RPMI8226 (cell line): Measurements from ENCODE around the gene ACTN4.

Experiments
- DNase-seq: peaks from one replicate; pipeline ENCODE4 v3.0.0-alpha.2; 2015

Gene ACTN4

DNA sequence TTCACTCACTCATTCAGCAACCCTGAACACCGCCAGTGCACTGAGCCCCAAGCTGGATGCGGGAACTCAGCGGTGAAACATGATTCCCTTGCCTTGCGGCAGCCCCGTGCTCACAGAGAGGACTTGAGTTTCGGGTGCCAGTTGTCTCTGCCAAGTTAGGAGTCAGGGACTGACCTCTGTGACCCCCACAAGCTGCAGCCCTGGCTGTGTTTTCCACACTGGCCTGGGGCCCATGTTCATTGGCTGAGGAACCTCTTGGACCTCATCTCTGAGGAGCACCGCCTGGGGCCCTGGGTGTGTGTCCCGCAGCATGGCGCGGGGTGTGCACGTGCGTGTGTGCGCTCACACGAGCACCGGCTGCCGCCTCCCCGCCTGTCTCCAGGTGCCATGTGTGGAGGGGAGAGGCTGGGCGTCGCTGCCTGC lies 65.8 kb downstream of the ACTN4 start:
- DNase-seq, result no peak

DNA sequence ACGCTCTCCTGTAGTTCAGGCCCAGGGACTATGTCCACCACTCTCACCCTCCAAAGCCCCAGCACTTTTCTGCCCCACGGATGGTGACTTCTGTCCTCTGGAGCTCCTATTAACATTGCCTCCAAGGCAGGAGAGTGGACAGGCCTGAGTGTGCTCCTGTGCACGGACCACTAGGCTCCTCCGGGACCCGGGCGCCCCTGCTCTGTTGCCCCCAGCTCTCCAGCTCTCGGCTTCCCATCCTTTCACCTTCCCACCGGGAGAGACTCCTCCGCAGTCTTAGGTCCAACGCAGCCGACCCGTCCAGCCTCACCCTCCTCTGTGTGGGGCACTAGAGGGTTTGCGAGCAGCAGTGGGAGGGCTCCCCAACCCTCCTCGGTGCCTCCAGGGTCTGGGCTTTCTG lies 66.4 kb downstream of the ACTN4 start:
- DNase-seq, result no peak

DNA sequence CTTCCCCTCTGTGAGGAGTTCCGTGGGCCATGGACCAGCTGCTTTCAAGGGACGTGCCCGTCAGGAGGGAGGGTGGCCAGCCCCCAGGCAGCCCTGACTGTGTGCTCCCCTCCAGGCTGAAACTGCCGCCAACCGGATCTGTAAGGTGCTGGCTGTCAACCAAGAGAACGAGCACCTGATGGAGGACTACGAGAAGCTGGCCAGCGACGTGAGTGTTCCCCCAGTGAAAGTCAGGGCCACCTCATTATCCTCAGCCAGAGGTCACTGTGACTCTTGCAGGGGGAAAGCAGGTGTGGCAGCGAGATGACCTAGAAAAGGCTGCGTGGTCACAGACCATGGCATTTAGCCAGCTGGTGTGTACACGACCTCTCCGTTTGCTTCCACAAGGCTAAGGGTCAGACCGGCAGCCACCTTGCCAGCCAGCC lies 66.9 kb downstream of the ACTN4 start:
- DNase-seq, result no peak

DNA sequence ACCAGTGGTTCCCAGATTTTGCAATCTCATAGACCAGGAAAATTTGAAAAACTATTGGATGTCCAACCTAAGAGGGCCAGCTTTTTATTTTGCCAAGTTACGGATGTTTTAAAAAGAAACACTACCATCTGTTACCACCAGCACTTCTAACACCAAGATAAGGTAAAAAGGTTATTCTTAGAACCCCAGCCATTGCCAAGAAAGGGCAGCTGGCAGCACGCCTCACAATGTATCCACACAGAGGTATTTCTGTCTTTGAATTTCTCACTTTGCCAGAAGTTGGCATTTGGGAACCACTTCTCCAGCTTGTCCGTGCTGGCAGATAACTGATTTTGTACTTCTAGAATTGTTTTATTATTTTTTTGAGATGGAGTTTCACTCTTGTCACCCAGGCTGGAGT lies 68.1 kb downstream of the ACTN4 start:
- no peak for DNase-seq

DNA sequence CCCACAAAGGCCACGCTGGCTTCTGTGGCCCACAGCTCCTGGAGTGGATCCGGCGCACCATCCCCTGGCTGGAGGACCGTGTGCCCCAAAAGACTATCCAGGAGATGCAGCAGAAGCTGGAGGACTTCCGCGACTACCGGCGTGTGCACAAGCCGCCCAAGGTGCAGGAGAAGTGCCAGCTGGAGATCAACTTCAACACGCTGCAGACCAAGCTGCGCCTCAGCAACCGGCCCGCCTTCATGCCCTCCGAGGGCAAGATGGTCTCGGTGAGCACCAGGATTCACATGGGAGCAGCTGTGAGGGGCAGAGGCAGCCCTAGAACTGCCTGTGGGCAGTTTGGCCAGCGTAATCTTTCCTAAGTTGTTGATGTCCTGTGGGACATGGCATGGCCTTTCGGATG lies 69.6 kb downstream of the ACTN4 start:
- DNase-seq, result no peak

DNA sequence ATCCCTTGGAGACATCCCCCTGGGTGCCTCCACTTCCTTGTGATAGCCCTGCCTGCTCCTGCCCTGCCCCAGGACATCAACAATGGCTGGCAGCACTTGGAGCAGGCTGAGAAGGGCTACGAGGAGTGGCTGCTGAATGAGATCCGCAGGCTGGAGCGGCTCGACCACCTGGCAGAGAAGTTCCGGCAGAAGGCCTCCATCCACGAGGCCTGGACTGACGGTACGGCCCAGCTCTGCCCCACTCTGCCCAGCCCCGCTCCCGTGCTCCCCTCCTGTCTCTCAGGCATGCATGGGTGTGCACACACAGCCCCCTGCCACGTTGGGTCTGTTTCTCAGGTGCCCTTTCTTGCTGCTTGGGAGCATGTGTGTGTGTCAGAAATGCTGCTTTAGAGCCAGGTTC lies 70.4 kb downstream of the ACTN4 start:
- no peak for DNase-seq

DNA sequence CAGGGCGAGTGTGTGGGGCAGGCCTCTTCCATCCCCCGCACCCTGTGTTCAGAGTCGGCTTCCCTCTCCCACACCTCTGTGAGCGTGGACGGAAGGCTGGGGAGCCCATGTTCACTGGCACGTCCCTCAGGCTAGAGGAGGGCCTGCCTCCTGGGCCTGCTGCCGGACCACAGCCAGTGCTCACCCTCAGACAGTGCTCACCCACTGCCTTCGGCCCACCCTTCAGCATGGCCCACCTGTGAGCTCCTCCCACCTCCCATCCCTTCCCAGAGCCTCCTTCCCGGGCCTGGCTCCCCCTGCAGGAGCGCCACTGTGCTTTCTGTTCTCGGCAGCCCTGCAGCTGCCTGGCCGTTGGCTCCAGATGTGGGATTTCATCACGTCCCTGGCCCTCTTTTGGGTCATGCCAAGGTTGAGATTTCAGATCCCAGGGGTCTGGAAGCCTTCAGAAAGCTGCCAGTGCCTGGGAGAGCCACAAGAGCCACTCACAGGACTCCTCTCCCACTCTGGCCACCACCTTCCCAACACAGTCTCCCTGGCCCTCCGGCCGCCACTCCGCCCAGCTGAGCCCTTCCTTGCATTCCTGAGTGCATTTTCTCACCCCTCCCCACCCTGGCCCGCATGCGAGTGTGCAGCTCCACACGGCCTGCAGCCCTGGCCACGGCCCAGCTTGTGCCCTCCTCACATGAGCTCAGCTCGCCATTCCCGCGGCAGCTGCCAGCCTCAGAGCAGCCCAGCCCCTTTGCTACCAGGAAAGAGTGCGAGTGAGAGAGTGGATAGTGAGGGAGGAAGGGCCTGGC lies 71.5 kb downstream of the ACTN4 start:
- DNase-seq, result no peak

DNA sequence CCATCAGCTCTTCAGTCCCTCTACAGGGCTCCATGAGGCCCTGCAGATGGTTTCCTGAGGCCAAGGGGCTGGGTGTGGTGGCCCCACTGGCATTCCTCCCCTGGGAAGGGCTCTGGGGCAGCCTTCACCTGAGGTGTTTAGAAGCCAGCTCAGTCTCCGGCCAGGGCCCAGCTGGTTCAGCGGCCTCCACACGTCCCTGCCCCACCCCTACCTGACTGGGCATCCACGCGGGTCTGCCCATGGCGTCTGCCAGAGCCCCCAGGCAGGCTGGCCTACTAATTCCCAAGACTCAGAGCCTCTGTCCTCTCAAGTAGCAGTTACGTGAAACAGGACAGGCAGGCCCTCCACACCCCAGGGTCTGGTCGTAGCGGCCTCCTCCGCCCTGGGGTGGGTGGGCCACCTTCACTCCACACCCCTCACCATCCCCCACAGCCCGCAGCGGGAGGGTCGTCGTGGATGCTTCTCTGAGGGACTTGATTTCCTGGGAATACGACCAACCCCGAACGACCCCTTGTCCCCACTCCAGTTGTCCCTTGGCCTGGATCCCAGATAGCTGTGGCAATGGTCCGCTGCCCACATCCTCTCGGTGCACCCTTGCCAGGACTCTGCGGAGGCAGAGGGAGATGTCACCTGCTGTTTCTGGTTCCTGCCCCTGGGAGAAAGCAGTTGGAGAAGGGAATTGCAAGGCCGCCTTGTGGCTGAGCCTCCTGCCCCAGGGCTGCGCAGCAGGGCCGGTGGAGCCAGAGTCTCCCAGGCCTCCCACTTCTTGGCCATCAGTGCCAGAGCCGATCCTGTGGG lies 72.5 kb downstream of the ACTN4 start:
- DNase-seq, result no peak

DNA sequence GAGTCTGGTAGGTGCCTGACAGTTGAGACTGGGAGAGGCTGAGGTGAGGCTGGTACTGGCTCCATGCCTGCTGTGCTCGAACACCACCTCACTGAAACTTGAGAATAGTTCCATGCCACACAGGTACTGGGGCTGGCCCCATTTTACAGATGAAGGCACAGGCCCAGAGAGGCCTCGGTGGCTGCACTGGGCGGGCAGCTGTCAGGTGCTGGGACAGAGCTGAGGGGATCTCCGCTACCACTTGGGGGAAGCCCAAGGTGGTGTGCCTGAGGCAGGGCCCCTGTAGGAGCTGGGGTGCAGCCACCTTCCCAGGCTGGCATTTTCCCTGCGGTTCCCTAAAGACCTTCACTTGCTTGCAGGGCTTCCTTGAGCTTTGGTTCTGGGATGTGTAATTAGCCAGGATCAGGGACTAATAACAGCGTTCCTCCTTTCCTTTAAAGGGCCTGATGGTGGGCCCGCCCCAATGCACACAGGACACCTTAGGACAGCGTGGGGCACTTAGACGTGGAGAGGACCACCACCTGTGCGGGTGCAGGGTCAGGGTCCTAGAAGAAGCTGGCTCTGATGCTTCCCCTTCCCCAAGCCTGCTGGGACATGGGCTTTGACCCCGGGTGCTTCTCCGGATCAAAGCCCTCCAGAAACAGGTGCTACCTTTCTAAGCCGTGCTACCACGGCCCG lies 73.2 kb downstream of the ACTN4 start:
- DNase-seq, result no peak

DNA sequence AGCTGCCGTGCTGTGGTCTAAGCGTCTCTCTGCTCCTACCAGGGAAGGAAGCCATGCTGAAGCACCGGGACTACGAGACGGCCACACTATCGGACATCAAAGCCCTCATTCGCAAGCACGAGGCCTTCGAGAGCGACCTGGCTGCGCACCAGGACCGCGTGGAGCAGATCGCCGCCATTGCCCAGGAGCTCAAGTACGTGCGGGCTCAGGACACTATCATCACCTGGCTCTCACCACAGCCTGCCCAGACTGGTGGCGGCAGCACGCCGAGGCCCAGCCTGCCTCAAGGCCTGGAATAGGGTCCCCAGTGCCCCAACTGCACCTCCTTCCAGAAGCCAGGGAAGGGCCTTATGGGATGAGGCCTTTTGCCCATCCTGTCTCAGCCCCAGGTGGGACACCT lies 74.0 kb downstream of the ACTN4 start:
- DNase-seq, result no peak

DNA sequence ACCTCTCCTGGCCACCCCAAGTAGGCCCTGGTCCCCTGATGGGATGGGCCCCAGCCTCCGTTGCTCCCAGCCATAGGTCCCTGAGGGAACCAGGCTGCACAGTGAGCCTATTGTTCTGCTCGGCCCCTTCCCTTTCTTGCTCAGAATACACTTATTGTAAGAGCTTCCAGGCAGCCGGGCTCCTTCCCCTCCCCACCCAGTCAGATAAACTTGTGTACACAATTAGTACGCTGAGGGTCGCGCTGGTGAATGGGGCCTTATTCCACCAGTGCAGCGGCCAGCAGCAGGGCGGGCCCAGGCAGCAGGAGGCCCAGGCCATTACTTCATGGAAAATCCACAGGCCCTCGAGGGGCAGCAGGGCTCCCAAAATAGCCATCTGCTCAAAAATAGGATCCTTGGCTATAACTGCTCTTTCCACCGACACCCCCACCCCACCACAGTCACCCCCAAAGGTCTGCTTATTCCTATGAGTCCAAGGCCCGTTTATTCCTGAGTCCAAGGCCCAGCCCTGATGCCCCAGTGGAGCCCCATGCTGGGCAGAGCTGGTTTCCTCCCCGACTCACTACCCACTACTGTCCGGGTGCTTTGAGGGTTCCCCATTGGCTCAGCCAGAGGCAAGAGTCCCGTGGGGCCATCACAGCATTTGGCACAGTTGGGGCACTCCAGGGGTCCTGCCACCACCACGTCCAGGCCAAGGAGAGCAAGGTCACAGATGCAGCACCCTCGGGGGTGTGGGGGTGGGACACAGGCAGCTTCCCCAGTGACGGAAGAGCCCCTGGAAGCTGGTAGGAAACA lies 74.7 kb downstream of the ACTN4 start:
- DNase-seq, result no peak

DNA sequence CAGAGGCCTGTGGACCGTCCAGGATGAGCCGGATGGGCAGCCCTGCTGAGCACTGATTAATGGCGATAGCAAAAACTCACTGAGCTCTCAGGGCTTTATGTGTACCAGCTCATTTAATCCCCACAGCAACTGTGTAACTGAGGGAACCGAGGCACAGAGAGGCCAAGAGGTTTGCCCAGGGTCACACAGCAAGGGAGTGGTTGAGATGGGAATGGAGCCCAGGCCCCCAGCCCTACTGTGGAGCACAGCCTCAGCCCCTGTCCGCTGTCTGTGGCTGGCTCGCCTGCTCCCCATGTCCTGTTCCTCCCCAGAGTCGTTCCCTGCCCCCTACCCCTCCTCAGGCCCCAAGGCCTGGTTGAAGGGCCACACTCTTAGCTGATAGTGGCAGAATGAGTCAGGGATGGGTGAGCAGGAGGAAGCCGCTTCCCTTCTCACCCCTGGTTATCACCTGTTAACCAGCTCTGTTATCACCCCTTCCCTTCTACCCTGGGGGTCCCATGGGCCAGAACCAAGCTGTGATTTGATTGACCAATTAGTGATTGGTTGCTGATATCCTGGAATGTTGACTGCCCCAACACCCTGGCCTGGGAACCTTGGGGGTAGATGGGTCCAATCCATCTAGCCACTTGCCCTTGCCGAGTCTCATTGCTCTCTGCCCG lies 75.6 kb downstream of the ACTN4 start:
- DNase-seq, result no peak

DNA sequence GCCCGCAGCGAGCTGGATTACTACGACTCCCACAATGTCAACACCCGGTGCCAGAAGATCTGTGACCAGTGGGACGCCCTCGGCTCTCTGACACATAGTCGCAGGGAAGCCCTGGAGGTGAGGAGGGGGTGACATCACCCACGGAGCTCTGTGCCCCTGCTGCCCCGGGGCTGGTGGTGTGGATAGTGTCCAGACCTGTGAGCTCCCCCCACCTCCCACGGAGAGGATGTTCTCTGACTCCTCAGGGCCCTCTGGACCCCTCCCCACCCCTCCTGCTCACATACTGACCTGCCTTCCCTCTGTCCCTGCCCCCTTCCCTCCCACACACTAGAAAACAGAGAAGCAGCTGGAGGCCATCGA lies 76.1 kb downstream of the ACTN4 start:
- no peak for DNase-seq

DNA sequence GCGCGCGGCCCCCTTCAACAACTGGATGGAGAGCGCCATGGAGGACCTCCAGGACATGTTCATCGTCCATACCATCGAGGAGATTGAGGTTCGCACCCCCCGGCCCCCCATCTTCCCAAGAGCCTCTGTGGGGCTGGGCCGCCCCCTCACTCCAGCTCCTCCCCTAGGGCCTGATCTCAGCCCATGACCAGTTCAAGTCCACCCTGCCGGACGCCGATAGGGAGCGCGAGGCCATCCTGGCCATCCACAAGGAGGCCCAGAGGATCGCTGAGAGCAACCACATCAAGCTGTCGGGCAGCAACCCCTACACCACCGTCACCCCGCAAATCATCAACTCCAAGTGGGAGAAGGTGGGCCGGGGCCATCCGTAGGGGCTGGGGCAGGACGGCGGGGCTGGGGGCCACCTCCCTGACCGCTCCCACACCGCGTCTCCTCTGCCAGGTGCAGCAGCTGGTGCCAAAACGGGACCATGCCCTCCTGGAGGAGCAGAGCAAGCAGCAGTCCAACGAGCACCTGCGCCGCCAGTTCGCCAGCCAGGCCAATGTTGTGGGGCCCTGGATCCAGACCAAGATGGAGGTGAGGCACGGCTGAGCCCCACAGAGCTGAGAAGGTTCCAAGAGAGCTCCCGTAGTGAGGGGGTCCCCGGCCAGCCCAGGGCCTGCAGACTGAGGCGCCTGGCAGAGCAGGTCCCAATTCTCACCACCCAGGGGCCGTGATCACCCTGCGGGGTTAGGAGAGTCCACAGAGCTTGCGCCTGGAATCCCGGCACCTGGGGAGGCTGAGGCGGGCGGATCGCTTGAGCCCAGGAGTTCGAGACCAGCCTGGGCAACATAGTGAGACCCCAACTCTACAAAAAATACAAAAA lies 76.8 kb downstream of the ACTN4 start:
- no peak for DNase-seq

DNA sequence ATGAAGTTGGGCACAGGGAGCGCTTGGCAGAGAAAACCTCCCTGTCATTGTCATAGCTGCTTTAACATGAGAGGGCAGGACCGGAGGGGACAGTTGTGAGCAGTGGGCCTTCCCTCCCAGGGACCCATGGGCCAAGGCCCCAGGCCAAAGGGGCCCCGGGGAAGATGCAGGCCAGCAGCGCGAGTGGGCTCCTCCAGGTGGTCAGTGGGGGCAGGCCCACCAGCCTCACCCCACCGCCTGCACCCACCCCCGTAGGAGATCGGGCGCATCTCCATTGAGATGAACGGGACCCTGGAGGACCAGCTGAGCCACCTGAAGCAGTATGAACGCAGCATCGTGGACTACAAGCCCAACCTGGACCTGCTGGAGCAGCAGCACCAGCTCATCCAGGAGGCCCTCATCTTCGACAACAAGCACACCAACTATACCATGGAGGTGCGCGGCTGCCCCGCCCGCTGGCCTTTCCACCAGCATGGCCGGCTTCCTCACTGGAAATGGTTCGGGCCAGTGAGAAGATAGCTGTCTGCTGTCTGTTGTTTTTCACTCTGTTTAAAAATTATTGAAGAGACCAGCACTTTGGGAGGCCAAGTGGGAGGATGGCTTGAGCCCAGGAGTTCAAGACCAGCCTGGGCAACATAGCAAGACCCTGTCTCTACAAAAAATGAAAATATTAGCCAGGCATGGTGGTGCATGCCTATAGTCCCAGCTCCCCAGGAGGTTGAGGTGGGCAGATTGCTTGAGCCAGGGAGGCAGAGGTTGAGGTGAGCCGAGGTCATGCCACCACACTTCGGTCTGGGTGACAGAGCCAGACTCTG lies 78.2 kb downstream of the ACTN4 start:
- DNase-seq, result no peak

DNA sequence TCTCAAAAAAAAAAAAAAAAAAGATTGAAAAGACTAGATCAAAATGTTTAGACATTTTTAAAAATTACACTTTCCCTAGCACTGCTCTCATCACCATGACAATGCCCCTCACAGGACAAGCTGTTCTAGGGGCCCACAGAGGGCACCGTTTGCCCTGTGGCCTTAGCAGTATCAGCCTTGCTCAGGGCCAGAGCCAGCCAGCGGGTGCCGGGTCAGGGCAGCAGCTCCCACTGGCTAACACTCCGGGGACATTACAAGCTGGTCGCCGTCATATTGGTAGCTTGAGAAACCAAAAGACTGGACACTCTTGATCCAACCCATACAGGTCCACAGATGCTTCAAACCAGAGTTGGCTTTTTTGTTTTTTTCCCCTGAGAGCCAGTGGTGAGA lies 78.8 kb downstream of the ACTN4 start:
- no peak for DNase-seq

DNA sequence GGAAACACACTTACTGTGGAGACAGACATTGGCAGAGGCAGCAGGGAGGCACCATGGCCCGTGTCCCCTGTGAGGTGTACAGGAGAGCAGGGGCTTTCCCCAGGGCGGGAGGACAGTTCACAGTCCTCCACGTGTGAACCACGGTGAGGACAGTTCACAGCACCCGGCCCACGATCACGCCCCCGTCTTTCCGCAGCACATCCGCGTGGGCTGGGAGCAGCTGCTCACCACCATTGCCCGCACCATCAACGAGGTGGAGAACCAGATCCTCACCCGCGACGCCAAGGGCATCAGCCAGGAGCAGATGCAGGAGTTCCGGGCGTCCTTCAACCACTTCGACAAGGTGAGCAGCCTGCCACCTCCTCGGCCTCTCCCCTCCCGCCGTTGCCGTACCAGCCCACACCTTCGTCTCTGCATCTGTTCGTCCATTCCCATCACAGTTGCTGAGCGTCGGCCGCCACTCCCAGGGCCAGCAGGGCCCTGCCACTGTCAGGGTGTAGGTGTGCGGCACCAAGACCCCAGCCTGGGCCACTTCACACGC lies 79.4 kb downstream of the ACTN4 start:
- no peak for DNase-seq

DNA sequence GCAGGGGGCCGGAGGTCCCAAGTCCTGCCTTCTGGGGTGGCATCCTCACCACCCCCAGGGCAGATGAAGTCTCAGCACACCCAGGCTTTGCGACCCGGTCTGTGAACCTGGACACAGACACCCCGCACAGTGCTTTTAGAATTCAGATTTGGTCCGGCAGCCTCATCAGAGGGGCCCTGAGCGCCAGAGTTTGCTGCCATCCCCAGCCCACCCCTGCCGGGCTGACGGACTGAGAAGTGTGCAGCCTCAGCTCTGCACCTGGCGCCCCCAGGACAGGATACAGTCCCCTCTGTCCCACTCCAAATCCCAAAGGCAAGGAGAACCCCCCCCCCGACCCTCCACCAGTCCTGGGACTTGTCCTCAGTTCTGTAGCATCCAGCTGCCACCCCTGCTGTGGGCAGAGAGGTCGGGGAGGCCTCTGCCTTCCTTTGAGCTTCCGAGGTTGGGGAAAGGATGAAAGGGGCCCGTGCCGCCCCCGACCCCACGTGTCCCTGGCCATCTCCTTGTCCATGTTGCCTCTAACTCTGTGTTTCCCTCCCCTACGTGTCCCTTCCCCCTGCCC lies 79.9 kb downstream of the ACTN4 start:
- no peak for DNase-seq

DNA sequence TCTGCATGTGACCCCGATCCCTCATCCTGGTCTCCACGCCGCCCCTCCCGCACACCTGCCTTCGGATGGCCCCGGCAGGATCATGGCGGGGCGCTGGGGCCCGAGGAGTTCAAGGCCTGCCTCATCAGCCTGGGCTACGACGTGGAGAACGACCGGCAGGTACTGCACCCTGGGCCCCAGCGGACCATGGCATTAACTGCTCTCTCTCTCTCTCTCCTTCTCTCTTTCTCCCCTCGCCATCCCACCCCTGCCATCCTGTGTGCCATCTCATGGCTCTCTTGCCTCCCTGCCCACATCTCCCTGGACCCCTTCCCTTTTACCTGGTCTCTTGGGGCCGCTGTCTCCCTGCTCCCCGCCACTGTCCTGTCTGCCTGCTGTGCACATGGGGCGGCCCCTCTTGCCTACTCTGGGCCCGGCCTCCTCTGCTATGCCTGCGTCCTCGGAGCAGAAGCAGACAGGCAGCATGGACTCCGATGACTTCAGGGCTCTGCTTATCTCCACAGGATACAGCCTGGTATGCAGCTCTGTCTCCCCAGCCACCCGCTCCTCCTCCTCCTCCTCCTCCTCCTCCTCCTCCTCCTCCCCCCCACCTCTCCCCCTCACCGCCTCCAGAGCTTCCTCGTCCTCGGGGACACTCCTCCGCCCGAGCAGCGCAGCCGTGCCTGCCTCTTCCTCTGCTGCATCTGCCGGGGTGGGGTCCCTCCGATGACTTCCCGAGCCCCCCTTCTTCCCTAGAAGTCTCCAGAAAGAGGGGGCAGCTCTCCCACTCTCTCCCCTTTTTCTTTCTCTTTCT lies 80.6 kb downstream of the ACTN4 start:
- DNase-seq, result no peak
